B cell (primary cell): ENCODE results near the gene HOXB9. TPM values are rescaled to one million over a fixed set of nuclear protein-coding genes. Genes with fewer than 3 reads are reported as not detected.

Experiments used
- ATAC-seq: fragments of 200-7000 bp; cut with Tn5 transposase; one replicate; pipeline ENCODE4 v1.10.0; 2021; ENCODE audit warnings: low read depth, mild to moderate bottlenecking, moderate number of reproducible peaks, moderate library complexity
- CTCF ChIA-PET: fragments of 350-600 bp; sonication (Branson Sonifier 250); formaldehyde crosslinking; loops from one replicate; lab custom pipeline; 2021; ENCODE audit warnings: antibody characterized with exemption, inconsistent platforms; lab: Charles Lee
- POLR2A ChIA-PET: fragments of 350-600 bp; sonication (Branson Sonifier 250); formaldehyde crosslinking; loops from one replicate; lab custom pipeline; 2021; ENCODE audit warnings: antibody characterized with exemption; lab: Charles Lee
- DNase-seq: peaks from one replicate; pipeline ENCODE4 v3.0.0; 2013
- H2AFZ ChIP-seq: 2 replicates; pipeline ENCODE4 v1.6.1; 2012; ENCODE audit warnings: mild to moderate bottlenecking, low read depth, low read length; ENCODE audit not compliant: insufficient read depth, poor library complexity, severe bottlenecking
- H3K27ac ChIP-seq, 2 donors: 1 replicate in 1 of 2; 2 replicates in 1 of 2; pipeline ENCODE4 v1.5.1; 2012 to 2013; ENCODE audit warnings: low read length in 2 of 2, mild to moderate bottlenecking in 2 of 2, moderate library complexity in 1 of 2
- H3K27me3 ChIP-seq, 4 experiments: fragments of 200-600 bp in 1 of 4; sonication (generic) in 1 of 4; replicated peaks in 1 of 4; 1 replicate in 2 of 4; 2 replicates in 2 of 4; pipeline versions ENCODE4 v1.6.1 to v1.7.0; 2013 to 2016; ENCODE audit warnings: low read length in 3 of 4, mild to moderate bottlenecking in 2 of 4, mixed read lengths in 1 of 4, moderate library complexity in 1 of 4; ENCODE audit not compliant: insufficient read depth in 4 of 4, control insufficient read depth in 3 of 4; ENCODE audit errors: control extremely low read depth in 1 of 4
- H3K36me3 ChIP-seq, 2 experiments: replicated peaks in 1 of 2; 1 replicate in 1 of 2; 2 replicates in 1 of 2; pipeline versions ENCODE4 v1.6.1 to v1.7.1; 2013; ENCODE audit warnings: low read length in 1 of 2; ENCODE audit not compliant: insufficient read depth in 2 of 2, control insufficient read depth in 1 of 2; ENCODE audit errors: control extremely low read depth in 1 of 2, extremely low read depth in 1 of 2
- H3K4me1 ChIP-seq, 2 donors: fragments of 200-600 bp in 1 of 2; sonication (generic) in 1 of 2; 1 replicate in 1 of 2; 2 replicates in 1 of 2; pipeline versions ENCODE4 v1.5.1 to v1.6.1; 2013 to 2017; ENCODE audit warnings: low read length in 2 of 2; ENCODE audit not compliant: control insufficient read depth in 2 of 2, insufficient read depth in 2 of 2
- H3K4me2 ChIP-seq: replicated peaks from 2 replicates; pipeline ENCODE3; 2012; ENCODE audit warnings: mild to moderate bottlenecking, low read depth, low read length; ENCODE audit not compliant: poor library complexity, severe bottlenecking
- H3K4me3 ChIP-seq, 5 experiments: fragments of 200-600 bp in 1 of 5; sonication (generic) in 1 of 5; 1 replicate in 3 of 5; 2 replicates in 2 of 5; pipeline versions ENCODE4 v1.5.1 to v1.7.0; 2011 to 2016; ENCODE audit warnings: low read length in 4 of 5, mild to moderate bottlenecking in 4 of 5, low read depth in 2 of 5, control low read depth in 1 of 5, moderate library complexity in 1 of 5; ENCODE audit not compliant: insufficient read depth in 1 of 5; ENCODE audit errors: control extremely low read depth in 1 of 5, extremely low read depth in 1 of 5
- H3K79me2 ChIP-seq: fragments of 200-600 bp; sonication (generic); one replicate; pipeline ENCODE4 v1.6.0; 2016; ENCODE audit warnings: low read length; ENCODE audit not compliant: control insufficient read depth, insufficient read depth
- H3K9ac ChIP-seq: fragments of 200-600 bp; sonication (generic); 2 replicates; pipeline ENCODE4 v1.6.1; 2017; ENCODE audit warnings: mild to moderate bottlenecking, low read length, moderate library complexity
- H3K9me3 ChIP-seq, 3 donors: one replicate each; pipeline versions ENCODE4 v1.6.1 to v1.7.1; 2013; ENCODE audit warnings: low read length in 2 of 3; ENCODE audit not compliant: control insufficient read depth in 2 of 3, insufficient read depth in 1 of 3; ENCODE audit errors: control extremely low read depth in 1 of 3
- H4K20me1 ChIP-seq: 2 replicates; pipeline ENCODE4 v1.6.0; 2012; ENCODE audit warnings: mild to moderate bottlenecking, low read length; ENCODE audit not compliant: insufficient read depth, control insufficient read depth, poor library complexity, severe bottlenecking
- H3K27ac Mint-ChIP-seq: one replicate; pipeline ENCODE4 v1.8.0; 2021; ENCODE audit warnings: mixed read lengths
- H3K27me3 Mint-ChIP-seq: one replicate; pipeline ENCODE4 v1.8.0; 2021; ENCODE audit warnings: mixed read lengths
- H3K4me1 Mint-ChIP-seq: one replicate; pipeline ENCODE4 v1.8.0; 2021; ENCODE audit warnings: mixed read lengths
- H3K4me3 Mint-ChIP-seq: one replicate; pipeline ENCODE4 v1.8.0; 2021; ENCODE audit warnings: mixed read lengths
- H3K9me3 Mint-ChIP-seq: one replicate; pipeline ENCODE4 v1.8.0; 2022; ENCODE audit warnings: mixed read lengths; ENCODE audit not compliant: insufficient read depth
- CTCF ChIP-seq: fragments of 200-600 bp; IDR thresholded peaks from one replicate; pipeline ENCODE4 v1.8.0; 2022; ENCODE audit warnings: antibody characterized with exemption, mild to moderate bottlenecking
- EZH2 ChIP-seq: IDR thresholded peaks from 2 replicates; pipeline ENCODE4 v1.6.1; 2012; ENCODE audit warnings: borderline replicate concordance, low read depth, mild to moderate bottlenecking, moderate library complexity, low read length; ENCODE audit not compliant: insufficient read depth, poor library complexity, severe bottlenecking
- WGBS: methylation state at CpG from one replicate; pipeline ENCODE4 v1.1.5; 2013; ENCODE audit warnings: missing lambda C conversion rate; ENCODE audit not compliant: insufficient coverage; 5-methylcytosine and 5-hydroxymethylcytosine counted together
- intact Hi-C: fragments of 100-400 bp; cut with micrococcal nuclease; formaldehyde crosslinking; loops from one replicate; pipeline ENCODE4 v1.10.0; 2022
- polyA plus RNA-seq: library from polyadenylated mRNA; depleted of rRNA; stranded (reverse); fragments of >200 nt; gene quantifications from 2 replicates; pipeline ENCODE4 v1.2.3, GENCODE V29; 2012
- total RNA-seq, 2 donors: library from RNA; stranded (reverse); fragments of 120-200 nt in 1 of 2; gene quantifications; 1 replicate in 1 of 2; 2 replicates in 1 of 2; pipeline versions ENCODE4 v1.2.3 to v1.2.4, GENCODE V29; 2013 to 2022

HOXB9 gene
- total and polyA plus RNA-seq, 2 donors (not counting 1 experiment from before 2014, with no cell fraction given) = 0.07 TPM; not detected in 1

- Histone ChIP-seq H3K9ac (no peak overlapping the region), H3K4me2 (no peak overlapping the region), H3K9me3 (peaks cover 0 to 30% (median 0%) of the 10 kb centered on the region in 3 donors), H3K79me2 (no peaks in the 10 kb centered on the region), H4K20me1 (peaks cover 8% of the 10 kb centered on the region), H3K27me3 (peaks cover 0 to 100% (median 77%) of the 10 kb centered on the region in 4 experiments), H3K36me3 (no peaks in the 10 kb centered on the region), H3K4me3 (no peak overlapping the region), H3K27ac (no peak overlapping the region), H2AFZ (no peak overlapping the region), H3K4me1 (peaks cover 40 to 45% of the 10 kb centered on the region in 2 donors)
- H3K9me3 Mint-ChIP-seq = no peaks in the 10 kb centered on the region
- H3K27ac Mint-ChIP-seq = no peak overlapping the region
- 74% methylated on average over 5 of the region's 7 CpGs for WGBS
- TF ChIP-seq EZH2 (no peak), CTCF (no peak)
- ChIA-PET CTCF (interaction anchor here (0.7 to 1.1 kb wide), 3 partner anchors 8 to 98 kb away, joined by 3 to 6 read pairs (median 4); no protein-coding TSS in a partner anchor), POLR2A (no interaction called here)
- H3K4me3 Mint-ChIP-seq = peak overlapping the region; percentile 81
- ATAC-seq (no peak), DNase-seq (peak; percentile 35)
- peaks cover 35% of the 10 kb centered on the region for H3K4me1 Mint-ChIP-seq
- H3K27me3 Mint-ChIP-seq = peaks cover 85% of the 10 kb centered on the region
- intact Hi-C loops = loop anchor here (5.0 kb wide), 1 partner anchor 129 kb away; the partner anchor contains the start of gene HOXB13
These were observed 27.4 kb downstream of the HOXB9 start for GRCh38 chr17:48598736-48599135.
